Gastroesophageal sphincter (tissue), 4 donors: ENCODE data around the gene SLC4A5. TPM values are rescaled to one million over a fixed set of nuclear protein-coding genes. Genes with fewer than 3 reads are reported as not detected.
"Not testable (repeated sequence)": the region's sequence is repeated elsewhere in the genome, so short reads cannot be mapped to it uniquely, and the experiment has no call there.

Experiments
- ATAC-seq: fragments of 150-250 bp; one replicate; pipeline ENCODE4 v1.9.1; 2016; ENCODE audit warnings: mild to moderate bottlenecking, moderate library complexity
- H3K27ac ChIP-seq, 4 donors: fragments of 200-600 bp; sonication (generic) in 3 of 4; 1 replicate in 3 of 4; 2 replicates in 1 of 4; pipeline ENCODE4 v1.5.1; 2016 to 2019
- H3K27me3 ChIP-seq: fragments of 200-600 bp; sonication (generic); one replicate; pipeline ENCODE4 v1.5.1; 2019
- H3K36me3 ChIP-seq, 2 donors: fragments of 200-600 bp; sonication (generic); one replicate each; pipeline ENCODE4 v1.5.1; 2019; ENCODE audit warnings: control low read depth in 1 of 2
- H3K4me1 ChIP-seq, 3 donors: fragments of 200-600 bp; sonication (generic); 1 replicate in 2 of 3; 2 replicates in 1 of 3; pipeline ENCODE4 v1.5.1; 2016 to 2019; ENCODE audit warnings: control low read depth in 2 of 3
- H3K4me3 ChIP-seq, 2 donors: fragments of 200-600 bp; sonication (generic); one replicate each; pipeline ENCODE4 v1.5.1; 2019; ENCODE audit warnings: mild to moderate bottlenecking in 1 of 2, moderate library complexity in 1 of 2
- H3K9me3 ChIP-seq, 3 donors: fragments of 200-600 bp; sonication (generic); one replicate each; pipeline ENCODE4 v1.5.1; 2017 to 2019; ENCODE audit warnings: control low read depth in 2 of 3
- EP300 ChIP-seq: sonication (generic); formaldehyde crosslinking; IDR thresholded peaks from one replicate; pipeline ENCODE4 v1.6.1; 2017; ENCODE audit warnings: antibody characterized with exemption, mild to moderate bottlenecking
- POLR2A ChIP-seq, 2 donors: fragments of 450-650 bp; IDR thresholded peaks; one replicate each; pipeline ENCODE4 v1.6.1; 2017; ENCODE audit warnings: antibody characterized with exemption in 2 of 2, mild to moderate bottlenecking in 2 of 2, moderate library complexity in 1 of 2
- POLR2AphosphoS5 ChIP-seq: sonication (generic); formaldehyde crosslinking; IDR thresholded peaks from one replicate; pipeline ENCODE4 v1.6.1; 2017; ENCODE audit warnings: antibody characterized with exemption
- WGBS, 2 donors: methylation state at CpG; one replicate each; pipeline ENCODE4 v1.1.5; 2018; ENCODE audit warnings: low coverage in 1 of 2; 5-methylcytosine and 5-hydroxymethylcytosine counted together
- total RNA-seq, 4 donors: library from RNA; depleted of rRNA; stranded (reverse); fragments of >200 nt; gene quantifications; one replicate each; pipeline ENCODE4 v1.1.0, GENCODE V29; 2016
- TF ChIP-seq, protein P1 (sequence below), 4 experiments: fragments of 200-600 bp in 2 of 4; fragments of 450-650 bp in 2 of 4; sonication (generic) in 1 of 4; IDR thresholded peaks; one replicate each; pipeline ENCODE4 v1.5.1; 2017 to 2019; ENCODE audit warnings: antibody characterized with exemption in 4 of 4, mild to moderate bottlenecking in 2 of 4, moderate library complexity in 2 of 4

The SLC4A5 gene
- total RNA-seq, 4 donors from 2014 or later: 1.8 to 9.4 (median 5.0) TPM

DNA sequence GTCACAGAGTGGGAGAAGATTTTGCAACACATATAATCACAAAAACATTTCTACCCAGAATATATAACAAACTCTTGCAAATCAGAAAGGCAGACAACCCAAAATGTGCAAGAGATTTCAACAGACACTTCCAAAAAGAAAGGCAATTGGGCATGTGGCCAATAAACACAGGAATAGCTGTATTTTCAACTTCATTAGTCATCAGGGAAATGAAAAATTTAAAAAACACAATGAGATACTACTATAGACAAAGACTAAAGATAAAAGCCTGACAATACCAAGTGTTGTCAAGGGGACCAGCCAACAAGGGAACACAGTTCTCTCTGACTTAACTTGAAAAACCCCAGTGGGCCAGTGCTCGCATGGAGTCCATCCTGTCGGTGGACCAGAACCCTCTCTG, 104.3 kb downstream of the SLC4A5 start:
- no peak overlapping the region for H3K4me3 ChIP-seq
- peaks cover 0 to 14% of the 10 kb centered on the region in 2 donors for H3K36me3 ChIP-seq
- H3K27ac ChIP-seq: no peak overlapping the region
- 95% methylated on average over 2 of the region's 2 CpGs; no CpG with 5 or more reads in 1 of the 2 donors for WGBS, 2 donors
- TF ChIP-seq POLR2AphosphoS5 (no peak), POLR2A (IDR thresholded peaks at IDR 0.05) (no peak), EP300 (no peak)
- TF ChIP-seq, protein P1, sequence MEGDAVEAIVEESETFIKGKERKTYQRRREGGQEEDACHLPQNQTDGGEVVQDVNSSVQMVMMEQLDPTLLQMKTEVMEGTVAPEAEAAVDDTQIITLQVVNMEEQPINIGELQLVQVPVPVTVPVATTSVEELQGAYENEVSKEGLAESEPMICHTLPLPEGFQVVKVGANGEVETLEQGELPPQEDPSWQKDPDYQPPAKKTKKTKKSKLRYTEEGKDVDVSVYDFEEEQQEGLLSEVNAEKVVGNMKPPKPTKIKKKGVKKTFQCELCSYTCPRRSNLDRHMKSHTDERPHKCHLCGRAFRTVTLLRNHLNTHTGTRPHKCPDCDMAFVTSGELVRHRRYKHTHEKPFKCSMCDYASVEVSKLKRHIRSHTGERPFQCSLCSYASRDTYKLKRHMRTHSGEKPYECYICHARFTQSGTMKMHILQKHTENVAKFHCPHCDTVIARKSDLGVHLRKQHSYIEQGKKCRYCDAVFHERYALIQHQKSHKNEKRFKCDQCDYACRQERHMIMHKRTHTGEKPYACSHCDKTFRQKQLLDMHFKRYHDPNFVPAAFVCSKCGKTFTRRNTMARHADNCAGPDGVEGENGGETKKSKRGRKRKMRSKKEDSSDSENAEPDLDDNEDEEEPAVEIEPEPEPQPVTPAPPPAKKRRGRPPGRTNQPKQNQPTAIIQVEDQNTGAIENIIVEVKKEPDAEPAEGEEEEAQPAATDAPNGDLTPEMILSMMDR (IDR thresholded peaks at IDR 0.05): no peak
- no peaks in the 10 kb centered on the region for H3K27me3 ChIP-seq
- ATAC-seq: no peak
- H3K4me1 ChIP-seq: no peaks in the 10 kb centered on the region
- no peaks in the 10 kb centered on the region for H3K9me3 ChIP-seq

DNA sequence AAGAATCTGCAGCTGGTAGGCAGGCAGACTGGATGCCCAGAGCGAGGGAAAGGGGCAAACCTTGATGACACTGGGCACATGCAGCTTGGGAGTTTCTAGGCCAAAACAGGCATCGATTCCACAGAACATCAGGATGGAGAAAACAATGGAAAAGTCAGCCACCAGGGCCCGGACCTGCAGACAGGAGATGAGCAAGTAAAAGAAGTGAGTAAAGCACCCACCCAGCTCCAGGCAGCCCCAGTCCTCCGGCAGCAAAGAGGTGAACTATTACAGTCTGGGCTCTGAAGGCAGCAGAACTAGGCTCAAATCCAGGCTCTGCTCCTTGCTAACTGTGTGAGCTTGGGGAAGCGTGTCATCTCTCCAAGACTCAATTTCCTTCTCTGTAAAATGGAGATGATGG, 108.2 kb downstream of the SLC4A5 start:
- peaks cover 0 to 31% of the 10 kb centered on the region in 2 donors for H3K36me3 ChIP-seq
- WGBS, 2 donors: 93 to 97% methylated on average over 2 to 5 of the region's 5 CpGs
- H3K9me3 ChIP-seq: no peaks in the 10 kb centered on the region
- no peak for ATAC-seq
- H3K4me3 ChIP-seq: no peak overlapping the region
- TF ChIP-seq POLR2AphosphoS5 (no peak), EP300 (no peak), POLR2A (IDR thresholded peaks at IDR 0.05) (no peak)
- TF ChIP-seq, protein P1 (IDR thresholded peaks at IDR 0.05): no peak
- H3K27me3 ChIP-seq: no peaks in the 10 kb centered on the region
- no peaks in the 10 kb centered on the region for H3K4me1 ChIP-seq
- H3K27ac ChIP-seq: no peak overlapping the region

DNA sequence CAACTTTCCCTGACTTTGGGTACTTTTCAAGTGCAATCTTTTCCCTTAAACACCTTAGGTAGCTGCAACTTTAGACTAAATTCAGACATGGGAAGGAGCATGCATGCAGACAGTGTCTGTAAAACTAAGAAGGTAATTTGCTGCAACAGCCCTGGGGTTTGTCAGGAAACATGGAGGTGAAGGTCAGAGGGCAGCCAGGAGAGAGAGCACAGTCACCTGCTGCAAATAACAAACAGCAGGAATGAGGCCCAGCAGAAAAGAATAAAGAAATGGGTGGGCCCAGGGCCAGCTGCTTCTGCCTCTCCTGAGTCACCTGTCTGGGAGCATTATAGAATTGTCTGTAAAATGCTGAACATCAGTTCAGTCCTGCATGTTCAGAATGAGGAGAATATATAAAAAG, 109.6 kb downstream of the SLC4A5 start:
- Histone ChIP-seq H3K9me3 (no peaks in the 10 kb centered on the region), H3K27ac (no peak overlapping the region), H3K4me3 (no peak overlapping the region), H3K27me3 (no peaks in the 10 kb centered on the region), H3K4me1 (no peaks in the 10 kb centered on the region), H3K36me3 (peaks cover 0 to 31% of the 10 kb centered on the region in 2 donors)
- TF ChIP-seq EP300: no peak
- no peak for TF ChIP-seq POLR2AphosphoS5
- TF ChIP-seq POLR2A (IDR thresholded peaks at IDR 0.05): no peak
- TF ChIP-seq, protein P1 (IDR thresholded peaks at IDR 0.05): no peak
- no peak for ATAC-seq

DNA sequence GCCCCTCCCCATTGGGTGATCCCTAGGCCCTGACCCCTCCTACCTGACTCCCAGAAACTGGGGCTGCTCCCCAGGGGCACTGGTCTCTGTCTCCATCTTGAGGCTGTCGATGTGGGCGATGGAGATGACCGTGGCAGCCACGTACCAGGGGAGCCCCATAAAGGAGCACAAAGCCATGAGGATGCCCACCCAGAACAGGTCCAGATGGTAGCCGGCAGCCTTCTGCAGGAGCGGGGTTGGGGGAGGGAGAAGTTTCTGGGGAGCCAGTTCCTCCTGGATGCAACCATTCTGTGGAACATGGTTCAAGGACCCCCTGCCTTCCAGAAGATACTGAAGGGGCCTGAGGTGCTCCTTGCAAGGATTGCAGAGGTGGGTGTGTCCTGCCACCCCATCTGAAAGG, 110.8 kb downstream of the SLC4A5 start:
- no peak for ATAC-seq
- no CpG with 5 or more reads among the region's 6 CpGs for WGBS, 2 donors
- TF ChIP-seq POLR2AphosphoS5 (no peak), EP300 (no peak)
- TF ChIP-seq, protein P1 (IDR thresholded peaks at IDR 0.05): no peak
- Histone ChIP-seq H3K27ac (no peak overlapping the region), H3K4me3 (no peak overlapping the region), H3K4me1 (no peaks in the 10 kb centered on the region), H3K27me3 (no peaks in the 10 kb centered on the region), H3K9me3 (no peaks in the 10 kb centered on the region), H3K36me3 (peaks cover 0 to 31% of the 10 kb centered on the region in 2 donors)

DNA sequence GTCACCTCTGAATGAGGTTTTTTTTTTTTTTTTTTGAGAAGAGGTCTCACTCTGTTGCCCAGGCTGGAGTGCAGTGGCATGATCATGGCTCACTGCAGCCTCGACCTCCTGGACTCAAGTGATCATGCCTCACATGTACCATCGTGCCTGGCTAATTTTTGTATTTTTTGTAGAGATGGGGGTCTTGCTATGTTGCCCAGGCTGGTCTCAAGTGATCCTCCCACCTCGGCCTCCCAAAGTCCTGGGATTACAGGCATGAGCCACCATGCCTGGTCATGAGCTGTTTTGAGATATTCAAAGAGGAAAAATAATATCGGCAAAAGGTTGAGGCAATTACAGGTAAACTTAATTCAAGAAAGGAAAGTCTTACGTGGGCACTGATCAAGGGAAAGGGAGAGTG, 113.4 kb downstream of the SLC4A5 start:
- not testable (repeated sequence) for H3K4me3 ChIP-seq, H3K27me3 ChIP-seq, H3K9me3 ChIP-seq, H3K27ac ChIP-seq, ATAC-seq
- Histone ChIP-seq H3K36me3 (peaks cover 0 to 29% of the 10 kb centered on the region in 2 donors), H3K4me1 (peaks cover 0 to 18% (median 0%) of the 10 kb centered on the region in 3 donors)
- WGBS, 2 donors: 95 to 100% methylated on average over 2 to 5 of the region's 5 CpGs

DNA sequence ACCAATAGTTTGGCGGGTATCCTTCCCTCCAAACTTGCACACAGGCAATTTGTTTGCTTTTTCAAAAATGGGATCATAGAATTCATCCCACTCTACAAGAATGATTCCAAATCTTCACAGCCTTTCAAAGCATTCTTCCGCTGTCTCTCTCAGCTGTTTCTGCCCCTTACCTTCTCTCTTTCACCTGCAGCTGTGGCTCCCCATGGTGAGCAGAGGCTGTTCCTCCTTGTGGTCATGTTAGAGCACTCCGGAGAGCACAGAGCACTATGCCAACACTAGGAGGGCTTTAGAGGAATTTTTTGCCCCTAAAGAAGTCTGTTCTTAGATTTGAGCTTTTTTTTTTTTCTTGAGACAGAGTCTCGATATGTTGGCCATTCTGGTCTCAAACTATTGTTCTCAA, 114.4 kb downstream of the SLC4A5 start:
- no peak for ATAC-seq
- Histone ChIP-seq H3K9me3 (no peaks in the 10 kb centered on the region), H3K4me3 (no peak overlapping the region), H3K4me1 (peaks cover 0 to 18% (median 0%) of the 10 kb centered on the region in 3 donors), H3K27ac (no peak overlapping the region), H3K27me3 (no peaks in the 10 kb centered on the region), H3K36me3 (peaks cover 0 to 24% of the 10 kb centered on the region in 2 donors)
- TF ChIP-seq EP300 (no peak), POLR2AphosphoS5 (no peak), POLR2A (IDR thresholded peaks at IDR 0.05) (no peak)
- TF ChIP-seq, protein P1 (IDR thresholded peaks at IDR 0.05): no peak
- WGBS, 2 donors: 73 to 92% methylated on average over 3 of the region's 4 CpGs
